Lower lobe of right lung (tissue), 2 donors: ENCODE results near the gene PRKCQ. TPM values are rescaled to one million over a fixed set of nuclear protein-coding genes. Genes with fewer than 3 reads are reported as not detected.

Experiments
- ATAC-seq, 2 donors: fragments of 200-7000 bp; cut with Tn5 transposase; one replicate each; pipeline ENCODE4 v1.9.1; 2020 to 2022; ENCODE audit warnings: mild to moderate bottlenecking in 2 of 2, moderate library complexity in 2 of 2
- DNase-seq: peaks from one replicate; pipeline ENCODE4 v3.0.0-alpha.2; 2020
- H3K27ac ChIP-seq: fragments of 200-600 bp; one replicate; pipeline ENCODE4 v1.8.0; 2022
- H3K27me3 ChIP-seq: fragments of 200-600 bp; one replicate; pipeline ENCODE4 v1.8.0; 2022; ENCODE audit warnings: low read depth
- H3K36me3 ChIP-seq: fragments of 200-600 bp; one replicate; pipeline ENCODE4 v1.8.0; 2022; ENCODE audit warnings: mild to moderate bottlenecking
- H3K4me1 ChIP-seq: fragments of 200-600 bp; one replicate; pipeline ENCODE4 v1.8.0; 2022
- H3K4me3 ChIP-seq: fragments of 200-600 bp; one replicate; pipeline ENCODE4 v1.8.0; 2022; ENCODE audit warnings: mild to moderate bottlenecking
- H3K9me3 ChIP-seq: fragments of 200-600 bp; one replicate; pipeline ENCODE4 v1.8.0; 2022
- intact Hi-C: fragments of 100-400 bp; cut with DNase I; formaldehyde crosslinking; loops from one replicate; pipeline ENCODE4 v1.11.0; 2022
- total RNA-seq: library from RNA; stranded (reverse); fragmentation: NEBNext Ultra II Directional; extraction: Animal tissue kit (Norgen Biotek cat#: 25700); gene quantifications from one replicate; pipeline ENCODE4 v1.2.1, GENCODE V29; 2021
- TF ChIP-seq, protein P1 (sequence below): fragments of 200-600 bp; IDR thresholded peaks from one replicate; pipeline ENCODE4 v1.8.0; 2022; ENCODE audit warnings: antibody characterized with exemption, mild to moderate bottlenecking
- donor health status: DM: no; HTN: yes; CAD: no; lungs with severe emphysema.

The PRKCQ gene
- total RNA-seq, 1 donor from 2014 or later = 8.1 TPM

DNA sequence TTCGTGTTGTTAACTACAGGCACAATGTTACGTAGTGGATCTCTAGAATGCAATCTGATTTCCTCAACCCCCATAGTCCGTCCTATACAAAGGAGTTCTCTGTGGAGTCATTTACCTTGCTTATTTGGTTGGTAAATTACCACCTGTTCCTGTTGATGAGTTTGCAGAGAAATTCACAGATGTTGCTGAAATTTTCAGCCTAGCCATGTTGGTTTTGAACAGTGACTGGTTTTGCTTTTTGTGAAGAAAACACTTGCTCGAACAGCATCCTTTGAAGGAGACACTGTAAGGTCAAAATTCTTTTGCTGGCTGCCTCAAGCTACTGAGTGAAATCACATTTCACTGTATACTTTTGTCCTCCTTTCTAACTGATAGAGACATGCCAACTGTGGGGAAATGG is 15.4 kb upstream of the PRKCQ start:
- ATAC-seq (no peak), DNase-seq (no peak)
- TF ChIP-seq, protein P1, sequence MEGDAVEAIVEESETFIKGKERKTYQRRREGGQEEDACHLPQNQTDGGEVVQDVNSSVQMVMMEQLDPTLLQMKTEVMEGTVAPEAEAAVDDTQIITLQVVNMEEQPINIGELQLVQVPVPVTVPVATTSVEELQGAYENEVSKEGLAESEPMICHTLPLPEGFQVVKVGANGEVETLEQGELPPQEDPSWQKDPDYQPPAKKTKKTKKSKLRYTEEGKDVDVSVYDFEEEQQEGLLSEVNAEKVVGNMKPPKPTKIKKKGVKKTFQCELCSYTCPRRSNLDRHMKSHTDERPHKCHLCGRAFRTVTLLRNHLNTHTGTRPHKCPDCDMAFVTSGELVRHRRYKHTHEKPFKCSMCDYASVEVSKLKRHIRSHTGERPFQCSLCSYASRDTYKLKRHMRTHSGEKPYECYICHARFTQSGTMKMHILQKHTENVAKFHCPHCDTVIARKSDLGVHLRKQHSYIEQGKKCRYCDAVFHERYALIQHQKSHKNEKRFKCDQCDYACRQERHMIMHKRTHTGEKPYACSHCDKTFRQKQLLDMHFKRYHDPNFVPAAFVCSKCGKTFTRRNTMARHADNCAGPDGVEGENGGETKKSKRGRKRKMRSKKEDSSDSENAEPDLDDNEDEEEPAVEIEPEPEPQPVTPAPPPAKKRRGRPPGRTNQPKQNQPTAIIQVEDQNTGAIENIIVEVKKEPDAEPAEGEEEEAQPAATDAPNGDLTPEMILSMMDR = no peak
- Histone ChIP-seq H3K27me3 (no peaks in the 10 kb centered on the region), H3K36me3 (no peaks in the 10 kb centered on the region), H3K9me3 (no peaks in the 10 kb centered on the region), H3K4me1 (no peaks in the 10 kb centered on the region), H3K4me3 (no peak overlapping the region), H3K27ac (no peak overlapping the region)
- intact Hi-C loops = no loop called here

DNA sequence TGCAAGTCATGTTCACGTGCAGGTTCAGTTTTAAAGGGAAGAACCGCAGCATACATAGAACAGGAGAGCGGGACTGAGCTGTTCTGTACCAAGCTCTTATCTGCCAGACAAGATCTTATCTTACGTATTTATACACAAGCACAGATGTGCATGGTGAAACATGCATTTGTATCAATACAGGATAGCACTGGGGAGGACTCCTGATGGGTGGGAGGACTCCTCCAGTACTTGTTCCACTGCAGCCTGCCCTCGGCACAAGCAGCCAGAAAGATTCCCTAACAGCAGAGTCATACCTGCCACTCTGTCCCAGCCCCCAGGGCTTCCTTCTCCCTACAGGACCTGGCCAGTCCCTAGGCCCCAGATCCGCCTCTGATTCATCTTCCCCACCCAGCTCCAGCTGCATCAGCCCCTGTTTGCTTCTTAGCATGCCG is 13.2 kb upstream of the PRKCQ start:
- intact Hi-C loops = no loop called here
- Histone ChIP-seq H3K4me3 (no peak overlapping the region), H3K27ac (no peak overlapping the region), H3K36me3 (no peaks in the 10 kb centered on the region), H3K4me1 (no peaks in the 10 kb centered on the region), H3K27me3 (no peaks in the 10 kb centered on the region), H3K9me3 (no peaks in the 10 kb centered on the region)
- DNase-seq = no peak
- TF ChIP-seq, protein P1 = no peak
- no peak for ATAC-seq

DNA sequence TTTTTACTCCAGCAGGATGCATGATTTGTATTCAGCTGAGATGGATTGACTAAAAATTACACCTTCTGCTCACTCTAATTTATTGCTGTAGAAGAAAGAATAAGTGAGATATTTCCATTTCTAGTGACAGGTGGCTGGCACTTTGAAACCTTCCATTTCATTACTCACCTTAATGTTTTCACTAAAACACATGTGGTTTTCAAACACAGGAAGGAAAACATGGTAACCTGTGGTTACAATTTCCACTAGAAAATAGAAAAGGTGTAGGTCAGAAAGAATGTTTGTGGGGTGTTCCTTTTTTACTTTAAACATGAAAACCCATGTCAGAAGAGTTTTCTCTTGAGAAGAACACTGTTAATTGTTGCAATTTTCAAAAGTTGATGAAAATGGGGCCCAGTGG is 12.0 kb upstream of the PRKCQ start:
- H3K27me3 ChIP-seq = no peaks in the 10 kb centered on the region
- ATAC-seq (no peak), DNase-seq (no peak)
- peaks cover 4% of the 10 kb centered on the region for H3K4me1 ChIP-seq
- no peak overlapping the region for H3K27ac ChIP-seq
- H3K4me3 ChIP-seq = no peak overlapping the region
- H3K36me3 ChIP-seq = no peaks in the 10 kb centered on the region
- intact Hi-C loops = no loop called here
- TF ChIP-seq, protein P1 = no peak
- H3K9me3 ChIP-seq = no peaks in the 10 kb centered on the region

DNA sequence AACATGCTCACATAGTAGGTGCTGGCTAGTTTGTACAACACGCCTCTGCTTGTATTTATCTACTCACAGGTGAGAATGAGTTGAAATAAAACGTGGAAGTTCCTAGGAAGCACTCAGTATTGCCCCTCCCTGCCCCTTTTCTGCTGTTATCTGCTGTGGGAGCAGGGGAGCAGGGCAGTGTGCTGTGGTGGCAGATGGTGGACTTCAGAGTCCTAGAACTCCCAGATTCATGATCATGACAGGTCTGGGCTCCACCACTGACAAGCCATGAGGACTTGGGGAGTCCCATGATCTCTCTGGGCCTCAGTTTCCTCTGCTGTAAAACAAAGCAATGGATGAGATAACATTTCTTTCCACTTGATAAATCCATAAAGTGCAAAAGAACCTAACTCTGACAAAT is 11.6 kb upstream of the PRKCQ start:
- TF ChIP-seq, protein P1 = no peak
- Histone ChIP-seq H3K27ac (no peak overlapping the region), H3K36me3 (no peaks in the 10 kb centered on the region), H3K4me1 (peaks cover 4% of the 10 kb centered on the region), H3K4me3 (no peak overlapping the region), H3K27me3 (no peaks in the 10 kb centered on the region), H3K9me3 (no peaks in the 10 kb centered on the region)
- DNase-seq = no peak
- intact Hi-C loops = no loop called here
- no peak for ATAC-seq

DNA sequence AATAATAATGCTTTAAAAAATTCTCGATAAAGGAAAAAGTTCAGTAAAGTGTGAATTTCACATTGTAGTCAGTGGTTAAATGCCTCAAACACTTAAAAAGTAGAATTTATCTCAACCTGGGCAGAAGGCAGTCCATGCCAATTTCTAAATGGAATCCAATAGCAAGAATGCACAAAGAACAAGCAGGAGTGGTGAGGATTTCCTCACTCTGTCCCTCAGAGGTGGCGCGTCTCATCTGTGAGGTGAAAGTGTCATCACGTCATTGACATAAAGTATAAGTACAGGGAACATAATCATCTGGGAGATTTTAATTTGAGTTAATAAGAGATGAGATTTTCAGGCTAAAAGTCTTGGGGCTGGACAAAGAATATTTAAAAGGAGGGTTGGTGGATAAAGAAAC is 10.0 kb upstream of the PRKCQ start:
- Histone ChIP-seq H3K4me1 (peaks cover 4% of the 10 kb centered on the region), H3K36me3 (no peaks in the 10 kb centered on the region), H3K9me3 (no peaks in the 10 kb centered on the region), H3K27ac (no peak overlapping the region), H3K4me3 (no peak overlapping the region), H3K27me3 (no peaks in the 10 kb centered on the region)
- intact Hi-C loops = no loop called here
- TF ChIP-seq, protein P1 = no peak
- ATAC-seq (no peak), DNase-seq (no peak)
